ENCODE data around the gene POLDIP2.

POLDIP2 gene

GRCh38 chr17:28342313-28342712 is 15.0 kb downstream of the POLDIP2 start:
- no peak for TF ChIP-seq SIN3A (IDR thresholded peaks at IDR 0.05; ENCODE audit: borderline replicate concordance, insufficient read depth, low read length)
- no peak for TF ChIP-seq REST (IDR thresholded peaks at IDR 0.05; ENCODE audit: insufficient read depth in 1 of 2, low read depth in 2 of 2, low read length in 2 of 2)
- TF ChIP-seq TAF1 (IDR thresholded peaks at IDR 0.05; ENCODE audit: borderline replicate concordance, insufficient read depth, low read length) = no peak
- no peak for TF ChIP-seq POLR2AphosphoS5 (IDR thresholded peaks at IDR 0.05; ENCODE audit: low read depth, low read length)
- no peak for TF ChIP-seq FOXP2 (optimal IDR thresholded peaks at IDR 0.05; ENCODE audit: borderline replicate concordance, extremely low read depth, extremely low read length, insufficient read depth)

GRCh38 chr17:28341516-28341915 is 15.8 kb downstream of the POLDIP2 start:
- TF ChIP-seq REST (IDR thresholded peaks at IDR 0.05; ENCODE audit: insufficient read depth in 1 of 2, low read depth in 2 of 2, low read length in 2 of 2) (no peak), POLR2AphosphoS5 (IDR thresholded peaks at IDR 0.05; ENCODE audit: low read depth, low read length) (no peak), FOXP2 (optimal IDR thresholded peaks at IDR 0.05; ENCODE audit: borderline replicate concordance, extremely low read depth, extremely low read length, insufficient read depth) (no peak), TAF1 (IDR thresholded peaks at IDR 0.05; ENCODE audit: borderline replicate concordance, insufficient read depth, low read length) (no peak), SIN3A (IDR thresholded peaks at IDR 0.05; ENCODE audit: borderline replicate concordance, insufficient read depth, low read length) (no peak)

GRCh38 chr17:28340374-28340773 is 17.0 kb downstream of the POLDIP2 start:
- TF ChIP-seq SIN3A (IDR thresholded peaks at IDR 0.05; ENCODE audit: borderline replicate concordance, insufficient read depth, low read length) (no peak), FOXP2 (optimal IDR thresholded peaks at IDR 0.05; ENCODE audit: borderline replicate concordance, extremely low read depth, extremely low read length, insufficient read depth) (no peak), POLR2AphosphoS5 (IDR thresholded peaks at IDR 0.05; ENCODE audit: low read depth, low read length) (no peak), TAF1 (IDR thresholded peaks at IDR 0.05; ENCODE audit: borderline replicate concordance, insufficient read depth, low read length) (no peak), REST (IDR thresholded peaks at IDR 0.05; ENCODE audit: insufficient read depth in 1 of 2, low read depth in 2 of 2, low read length in 2 of 2) (no peak)

- no peak for TF ChIP-seq POLR2AphosphoS5 (IDR thresholded peaks at IDR 0.05; ENCODE audit: low read depth, low read length)
- TF ChIP-seq REST (IDR thresholded peaks at IDR 0.05; ENCODE audit: insufficient read depth in 1 of 2, low read depth in 2 of 2, low read length in 2 of 2) = no peak
Measured at GRCh38 chr17:28339431-28339830, 17.9 kb downstream of the POLDIP2 start.

- TF ChIP-seq TAF1 (IDR thresholded peaks at IDR 0.05; ENCODE audit: borderline replicate concordance, insufficient read depth, low read length) = no peak
- TF ChIP-seq POLR2AphosphoS5 (IDR thresholded peaks at IDR 0.05; ENCODE audit: low read depth, low read length) = no peak
- 0 out of 2 replicates have a peak, but pooled peaks have one; percentile 54 for TF ChIP-seq SIN3A (IDR thresholded peaks at IDR 0.05; ENCODE audit: borderline replicate concordance, insufficient read depth, low read length)
- TF ChIP-seq REST (IDR thresholded peaks at IDR 0.05; ENCODE audit: insufficient read depth in 1 of 2, low read depth in 2 of 2, low read length in 2 of 2) = no peak; a peak in 1 of 4 replicates
Measured at GRCh38 chr17:28338056-28338768, 19.1 kb downstream of the POLDIP2 start.
